SK-N-SH treated with all-trans-retinoic acid at 6 μM for 48 hours (cell line): ENCODE results near the gene CNIH2.

Experiments used
- ATAC-seq: fragments of 200-7000 bp; cut with Tn5 transposase; 3 replicates; pipeline ENCODE4 v1.9.1; 2020; ENCODE audit warnings: mild to moderate bottlenecking, moderate library complexity
- ARNTL ChIP-seq: fragments of 450-650 bp; formaldehyde crosslinking; IDR thresholded peaks from 2 replicates; pipeline ENCODE4 v1.5.0; 2020; ENCODE audit warnings: low read depth, mild to moderate bottlenecking, moderate library complexity, borderline replicate concordance
- BACH2 ChIP-seq: fragments of 250-450 bp; sonication (Bioruptor Pico); IDR thresholded peaks from 2 replicates; pipeline ENCODE4 v1.9.0; 2021; ENCODE audit warnings: mild to moderate bottlenecking, borderline replicate concordance
- CSDC2 ChIP-seq: fragments of 250-450 bp; sonication (Bioruptor Pico); IDR thresholded peaks from 2 replicates; pipeline ENCODE4 v1.5.0; 2020; ENCODE audit warnings: mild to moderate bottlenecking, moderate library complexity
- ESRRG ChIP-seq: fragments of 250-450 bp; sonication (Bioruptor Pico); IDR thresholded peaks from 2 replicates; pipeline ENCODE4 v1.6.1; 2021; ENCODE audit warnings: mild to moderate bottlenecking
- GLIS3 ChIP-seq: fragments of 250-450 bp; sonication (Bioruptor Pico); IDR thresholded peaks from 2 replicates; pipeline ENCODE4 v1.5.0; 2020; ENCODE audit warnings: mild to moderate bottlenecking, moderate library complexity
- ISL1 ChIP-seq: fragments of 250-450 bp; sonication (Bioruptor Pico); IDR thresholded peaks from 2 replicates; pipeline ENCODE4 v2.1.2; 2022; ENCODE audit warnings: mild to moderate bottlenecking, moderate library complexity
- RARB ChIP-seq: fragments of 250-450 bp; sonication (Bioruptor Pico); IDR thresholded peaks from 2 replicates; pipeline ENCODE4 v1.8.0; 2021; ENCODE audit warnings: mild to moderate bottlenecking, moderate library complexity
- SNAI2 ChIP-seq: fragments of 250-450 bp; sonication (Bioruptor Pico); IDR thresholded peaks from 2 replicates; pipeline ENCODE4 v1.5.0; 2020; ENCODE audit warnings: mild to moderate bottlenecking, moderate library complexity
- TOX ChIP-seq: fragments of 250-450 bp; sonication (Bioruptor Pico); IDR thresholded peaks from 2 replicates; pipeline ENCODE4 v1.8.0; 2021; ENCODE audit warnings: mild to moderate bottlenecking, moderate library complexity, borderline replicate concordance
- ZFP3 ChIP-seq: fragments of 250-450 bp; sonication (Bioruptor Pico); IDR thresholded peaks from 2 replicates; pipeline ENCODE4 v1.5.0; 2020; ENCODE audit warnings: mild to moderate bottlenecking, moderate library complexity
- ZFP30 ChIP-seq: fragments of 450-650 bp; formaldehyde crosslinking; IDR thresholded peaks from 2 replicates; pipeline ENCODE4 v1.5.0; 2022; ENCODE audit warnings: mild to moderate bottlenecking, moderate library complexity
- ZNF565 ChIP-seq: fragments of 450-650 bp; formaldehyde crosslinking; conservative IDR thresholded peaks from 2 replicates; pipeline ENCODE4 v1.5.0; 2020; ENCODE audit warnings: low read depth, mild to moderate bottlenecking, moderate library complexity
- ZNF70 ChIP-seq: fragments of 450-650 bp; formaldehyde crosslinking; IDR thresholded peaks from 2 replicates; pipeline ENCODE4 v1.5.0; 2020; ENCODE audit warnings: mild to moderate bottlenecking, moderate library complexity
- ZNF8 ChIP-seq: fragments of 450-650 bp; formaldehyde crosslinking; IDR thresholded peaks from 2 replicates; pipeline ENCODE4 v1.5.0; 2020; ENCODE audit warnings: mild to moderate bottlenecking, moderate library complexity
- TF ChIP-seq, protein P1 (sequence below): fragments of 250-450 bp; sonication (Bioruptor Pico); IDR thresholded peaks from 2 replicates; pipeline ENCODE4 v1.8.0; 2020; ENCODE audit warnings: mild to moderate bottlenecking, moderate library complexity, borderline replicate concordance
- TF ChIP-seq, protein P2 (sequence below): fragments of 250-450 bp; sonication (Bioruptor Pico); IDR thresholded peaks from 2 replicates; pipeline ENCODE4 v1.5.1; 2020; ENCODE audit warnings: low read depth, mild to moderate bottlenecking, moderate library complexity
- TF ChIP-seq, protein P3 (sequence below): fragments of 250-450 bp; sonication (Bioruptor Pico); IDR thresholded peaks from 2 replicates; pipeline ENCODE4 v1.5.1; 2021; ENCODE audit warnings: mild to moderate bottlenecking, moderate library complexity
- TF ChIP-seq, protein P4 (sequence below): fragments of 250-450 bp; sonication (Bioruptor Pico); IDR thresholded peaks from 2 replicates; pipeline ENCODE4 v1.8.0; 2021; ENCODE audit warnings: low read depth, mild to moderate bottlenecking, moderate library complexity, borderline replicate concordance
- TF ChIP-seq, protein P5 (sequence below): fragments of 250-450 bp; sonication (Bioruptor Pico); IDR thresholded peaks from 2 replicates; pipeline ENCODE4 v1.5.0; 2020; ENCODE audit warnings: mild to moderate bottlenecking, moderate library complexity

CNIH2 gene

DNA sequence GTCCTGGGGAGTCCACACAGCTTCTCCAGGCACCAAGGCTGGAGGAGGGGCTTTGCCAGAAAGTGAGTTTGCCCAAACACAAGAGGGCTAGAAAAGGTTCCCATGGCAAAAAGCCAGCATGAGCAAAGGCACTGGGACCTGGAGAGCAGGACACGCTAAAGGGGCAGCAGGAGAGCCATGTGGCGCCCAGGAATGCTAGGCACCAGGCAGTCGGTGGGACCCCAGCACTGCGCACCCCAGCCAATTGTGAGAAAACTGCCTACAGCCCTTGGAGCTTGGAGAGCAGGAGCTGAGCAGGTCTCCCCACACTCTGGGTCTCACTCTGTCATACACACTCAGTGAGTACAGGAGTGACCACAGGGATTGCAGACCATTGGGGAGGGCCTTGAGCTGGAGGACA, 14.7 kb upstream of the CNIH2 start:
- ATAC-seq = no peak
- TF ChIP-seq ZNF565 (CRISPR knock-in tag) (no peak), ESRRG (CRISPR knock-in tag) (no peak), TOX (CRISPR knock-in tag) (no peak), RARB (CRISPR knock-in tag) (no peak), CSDC2 (CRISPR knock-in tag) (no peak)
- TF ChIP-seq, protein P1, sequence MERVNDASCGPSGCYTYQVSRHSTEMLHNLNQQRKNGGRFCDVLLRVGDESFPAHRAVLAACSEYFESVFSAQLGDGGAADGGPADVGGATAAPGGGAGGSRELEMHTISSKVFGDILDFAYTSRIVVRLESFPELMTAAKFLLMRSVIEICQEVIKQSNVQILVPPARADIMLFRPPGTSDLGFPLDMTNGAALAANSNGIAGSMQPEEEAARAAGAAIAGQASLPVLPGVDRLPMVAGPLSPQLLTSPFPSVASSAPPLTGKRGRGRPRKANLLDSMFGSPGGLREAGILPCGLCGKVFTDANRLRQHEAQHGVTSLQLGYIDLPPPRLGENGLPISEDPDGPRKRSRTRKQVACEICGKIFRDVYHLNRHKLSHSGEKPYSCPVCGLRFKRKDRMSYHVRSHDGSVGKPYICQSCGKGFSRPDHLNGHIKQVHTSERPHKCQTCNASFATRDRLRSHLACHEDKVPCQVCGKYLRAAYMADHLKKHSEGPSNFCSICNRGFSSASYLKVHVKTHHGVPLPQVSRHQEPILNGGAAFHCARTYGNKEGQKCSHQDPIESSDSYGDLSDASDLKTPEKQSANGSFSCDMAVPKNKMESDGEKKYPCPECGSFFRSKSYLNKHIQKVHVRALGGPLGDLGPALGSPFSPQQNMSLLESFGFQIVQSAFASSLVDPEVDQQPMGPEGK (CRISPR knock-in tag) = no peak
- TF ChIP-seq, protein P2, sequence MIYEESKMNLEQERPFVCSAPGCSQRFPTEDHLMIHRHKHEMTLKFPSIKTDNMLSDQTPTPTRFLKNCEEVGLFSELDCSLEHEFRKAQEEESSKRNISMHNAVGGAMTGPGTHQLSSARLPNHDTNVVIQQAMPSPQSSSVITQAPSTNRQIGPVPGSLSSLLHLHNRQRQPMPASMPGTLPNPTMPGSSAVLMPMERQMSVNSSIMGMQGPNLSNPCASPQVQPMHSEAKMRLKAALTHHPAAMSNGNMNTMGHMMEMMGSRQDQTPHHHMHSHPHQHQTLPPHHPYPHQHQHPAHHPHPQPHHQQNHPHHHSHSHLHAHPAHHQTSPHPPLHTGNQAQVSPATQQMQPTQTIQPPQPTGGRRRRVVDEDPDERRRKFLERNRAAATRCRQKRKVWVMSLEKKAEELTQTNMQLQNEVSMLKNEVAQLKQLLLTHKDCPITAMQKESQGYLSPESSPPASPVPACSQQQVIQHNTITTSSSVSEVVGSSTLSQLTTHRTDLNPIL (CRISPR knock-in tag) = no peak

DNA sequence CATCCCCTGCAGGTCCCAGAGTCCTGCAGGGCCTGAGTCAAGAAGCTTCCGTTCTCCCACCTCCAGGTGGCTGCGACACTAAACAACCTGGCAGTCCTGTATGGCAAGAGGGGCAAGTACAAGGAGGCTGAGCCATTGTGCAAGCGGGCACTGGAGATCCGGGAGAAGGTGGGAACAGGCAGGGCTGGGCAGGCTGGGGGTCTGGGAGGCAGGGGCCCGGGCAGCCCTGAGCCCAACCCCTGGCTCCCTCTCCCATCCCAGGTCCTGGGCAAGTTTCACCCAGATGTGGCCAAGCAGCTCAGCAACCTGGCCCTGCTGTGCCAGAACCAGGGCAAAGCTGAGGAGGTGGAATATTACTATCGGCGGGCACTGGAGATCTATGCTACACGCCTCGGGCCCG, 14.2 kb upstream of the CNIH2 start:
- TF ChIP-seq ZNF70 (no peak), SNAI2 (CRISPR knock-in tag) (no peak), ARNTL (CRISPR knock-in tag) (no peak)
- TF ChIP-seq, protein P1 (CRISPR knock-in tag) = no peak
- no peak for ATAC-seq

DNA sequence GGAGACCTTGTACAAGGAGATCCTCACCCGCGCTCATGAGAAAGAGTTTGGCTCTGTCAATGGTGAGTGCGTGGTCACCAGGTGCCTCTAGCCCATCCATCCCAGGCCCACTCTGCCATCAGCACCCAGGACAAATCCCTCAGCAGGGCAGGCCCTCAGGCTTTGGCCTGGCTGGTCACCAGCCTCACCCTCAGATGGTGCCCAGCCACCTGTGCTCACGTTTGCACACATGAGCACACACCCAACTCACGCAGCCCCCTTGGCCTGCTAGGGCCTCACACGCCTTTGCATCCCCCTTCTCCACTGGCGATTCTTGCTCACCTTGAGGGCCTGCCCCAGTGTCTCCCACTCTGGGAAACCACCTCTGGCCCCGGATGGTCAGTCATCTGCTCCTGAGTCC, 13.6 kb upstream of the CNIH2 start:
- TF ChIP-seq, protein P3, sequence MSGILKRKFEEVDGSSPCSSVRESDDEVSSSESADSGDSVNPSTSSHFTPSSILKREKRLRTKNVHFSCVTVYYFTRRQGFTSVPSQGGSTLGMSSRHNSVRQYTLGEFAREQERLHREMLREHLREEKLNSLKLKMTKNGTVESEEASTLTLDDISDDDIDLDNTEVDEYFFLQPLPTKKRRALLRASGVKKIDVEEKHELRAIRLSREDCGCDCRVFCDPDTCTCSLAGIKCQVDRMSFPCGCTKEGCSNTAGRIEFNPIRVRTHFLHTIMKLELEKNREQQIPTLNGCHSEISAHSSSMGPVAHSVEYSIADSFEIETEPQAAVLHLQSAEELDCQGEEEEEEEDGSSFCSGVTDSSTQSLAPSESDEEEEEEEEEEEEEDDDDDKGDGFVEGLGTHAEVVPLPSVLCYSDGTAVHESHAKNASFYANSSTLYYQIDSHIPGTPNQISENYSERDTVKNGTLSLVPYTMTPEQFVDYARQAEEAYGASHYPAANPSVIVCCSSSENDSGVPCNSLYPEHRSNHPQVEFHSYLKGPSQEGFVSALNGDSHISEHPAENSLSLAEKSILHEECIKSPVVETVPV (CRISPR knock-in tag) = no peak
- TF ChIP-seq ISL1 (CRISPR knock-in tag) (no peak), ZNF8 (no peak), ZNF565 (CRISPR knock-in tag) (no peak), CSDC2 (CRISPR knock-in tag) (no peak), GLIS3 (CRISPR knock-in tag) (no peak), BACH2 (CRISPR knock-in tag) (no peak), TOX (CRISPR knock-in tag) (no peak), SNAI2 (CRISPR knock-in tag) (no peak)
- TF ChIP-seq, protein P2 (CRISPR knock-in tag) = no peak
- TF ChIP-seq, protein P4, sequence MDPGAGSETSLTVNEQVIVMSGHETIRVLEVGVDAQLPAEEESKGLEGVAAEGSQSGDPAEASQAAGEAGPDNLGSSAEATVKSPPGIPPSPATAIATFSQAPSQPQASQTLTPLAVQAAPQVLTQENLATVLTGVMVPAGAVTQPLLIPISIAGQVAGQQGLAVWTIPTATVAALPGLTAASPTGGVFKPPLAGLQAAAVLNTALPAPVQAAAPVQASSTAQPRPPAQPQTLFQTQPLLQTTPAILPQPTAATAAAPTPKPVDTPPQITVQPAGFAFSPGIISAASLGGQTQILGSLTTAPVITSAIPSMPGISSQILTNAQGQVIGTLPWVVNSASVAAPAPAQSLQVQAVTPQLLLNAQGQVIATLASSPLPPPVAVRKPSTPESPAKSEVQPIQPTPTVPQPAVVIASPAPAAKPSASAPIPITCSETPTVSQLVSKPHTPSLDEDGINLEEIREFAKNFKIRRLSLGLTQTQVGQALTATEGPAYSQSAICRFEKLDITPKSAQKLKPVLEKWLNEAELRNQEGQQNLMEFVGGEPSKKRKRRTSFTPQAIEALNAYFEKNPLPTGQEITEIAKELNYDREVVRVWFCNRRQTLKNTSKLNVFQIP (CRISPR knock-in tag) = no peak
- ATAC-seq = no peak

DNA sequence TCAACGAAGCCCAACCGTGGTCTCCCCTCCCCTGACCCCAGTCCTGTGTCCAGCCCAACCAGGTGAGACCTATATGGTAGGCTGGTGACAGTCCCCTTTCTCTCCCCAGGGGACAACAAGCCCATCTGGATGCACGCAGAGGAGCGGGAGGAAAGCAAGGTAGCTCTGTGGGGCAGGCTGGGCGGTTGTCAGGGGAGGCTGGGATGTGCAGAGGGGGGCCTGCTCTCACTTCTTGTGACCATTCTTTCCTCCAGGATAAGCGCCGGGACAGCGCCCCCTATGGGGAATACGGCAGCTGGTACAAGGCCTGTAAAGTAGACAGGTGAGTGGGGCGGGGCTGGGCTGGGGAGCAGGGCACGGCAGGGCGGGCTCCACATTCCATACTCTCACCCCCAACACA, 13.1 kb upstream of the CNIH2 start:
- ATAC-seq = no peak
- TF ChIP-seq, protein P1 (CRISPR knock-in tag) = no peak
- TF ChIP-seq ZFP3 (CRISPR knock-in tag) (no peak), RARB (CRISPR knock-in tag) (no peak), ISL1 (CRISPR knock-in tag) (no peak), ZFP30 (no peak), ARNTL (CRISPR knock-in tag) (no peak)
- TF ChIP-seq, protein P3 (CRISPR knock-in tag) = no peak
- TF ChIP-seq, protein P5, sequence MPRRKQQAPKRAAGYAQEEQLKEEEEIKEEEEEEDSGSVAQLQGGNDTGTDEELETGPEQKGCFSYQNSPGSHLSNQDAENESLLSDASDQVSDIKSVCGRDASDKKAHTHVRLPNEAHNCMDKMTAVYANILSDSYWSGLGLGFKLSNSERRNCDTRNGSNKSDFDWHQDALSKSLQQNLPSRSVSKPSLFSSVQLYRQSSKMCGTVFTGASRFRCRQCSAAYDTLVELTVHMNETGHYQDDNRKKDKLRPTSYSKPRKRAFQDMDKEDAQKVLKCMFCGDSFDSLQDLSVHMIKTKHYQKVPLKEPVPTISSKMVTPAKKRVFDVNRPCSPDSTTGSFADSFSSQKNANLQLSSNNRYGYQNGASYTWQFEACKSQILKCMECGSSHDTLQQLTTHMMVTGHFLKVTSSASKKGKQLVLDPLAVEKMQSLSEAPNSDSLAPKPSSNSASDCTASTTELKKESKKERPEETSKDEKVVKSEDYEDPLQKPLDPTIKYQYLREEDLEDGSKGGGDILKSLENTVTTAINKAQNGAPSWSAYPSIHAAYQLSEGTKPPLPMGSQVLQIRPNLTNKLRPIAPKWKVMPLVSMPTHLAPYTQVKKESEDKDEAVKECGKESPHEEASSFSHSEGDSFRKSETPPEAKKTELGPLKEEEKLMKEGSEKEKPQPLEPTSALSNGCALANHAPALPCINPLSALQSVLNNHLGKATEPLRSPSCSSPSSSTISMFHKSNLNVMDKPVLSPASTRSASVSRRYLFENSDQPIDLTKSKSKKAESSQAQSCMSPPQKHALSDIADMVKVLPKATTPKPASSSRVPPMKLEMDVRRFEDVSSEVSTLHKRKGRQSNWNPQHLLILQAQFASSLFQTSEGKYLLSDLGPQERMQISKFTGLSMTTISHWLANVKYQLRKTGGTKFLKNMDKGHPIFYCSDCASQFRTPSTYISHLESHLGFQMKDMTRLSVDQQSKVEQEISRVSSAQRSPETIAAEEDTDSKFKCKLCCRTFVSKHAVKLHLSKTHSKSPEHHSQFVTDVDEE (CRISPR knock-in tag) = no peak
